ENCODE measurements around the gene UMAD1. TPM values are rescaled to one million over a fixed set of nuclear protein-coding genes. Genes with fewer than 3 reads are reported as not detected.
A peak's percentile ranks its signal among the peaks of the same experiment; 100 is the strongest.

UMAD1 gene
- total and polyA plus RNA-seq, 2 of the 13 experiments (the other 11 are each of a cell fraction or from before 2014, with no cell fraction given): 16.8 to 17.6 TPM

- TF ChIP-seq ZNF704 (CRISPR knock-in tag; IDR thresholded peaks at IDR 0.05; ENCODE audit: borderline replicate concordance) (no peak), ZNF17 (CRISPR knock-in tag; IDR thresholded peaks at IDR 0.05) (no peak), TFDP2 (CRISPR knock-in tag; IDR thresholded peaks at IDR 0.05) (no peak), ZNF414 (CRISPR knock-in tag; IDR thresholded peaks at IDR 0.05) (no peak), ZNF691 (CRISPR knock-in tag; IDR thresholded peaks at IDR 0.05; ENCODE audit: borderline replicate concordance, low read depth) (peak; percentile 67; the same call in 1 of the 2 replicates), RARA (CRISPR knock-in tag; IDR thresholded peaks at IDR 0.05) (0 out of 2 replicates have a peak, but pooled peaks have one; percentile 34), SNRNP70 (IDR thresholded peaks at IDR 0.05; ENCODE audit: low read depth, low read length) (no peak), IRF2 (CRISPR knock-in tag; IDR thresholded peaks at IDR 0.05) (no peak), ZNF564 (CRISPR knock-in tag; IDR thresholded peaks at IDR 0.05) (no peak), ZFP37 (CRISPR knock-in tag; IDR thresholded peaks at IDR 0.05; ENCODE audit: borderline replicate concordance) (no peak), PRDM4 (CRISPR knock-in tag; IDR thresholded peaks at IDR 0.05; ENCODE audit: borderline replicate concordance) (no peak), RARG (CRISPR knock-in tag; IDR thresholded peaks at IDR 0.05; ENCODE audit: low read depth) (no peak), CEBPZ (IDR thresholded peaks at IDR 0.05; ENCODE audit: low read length) (no peak), MBNL3 (CRISPR knock-in tag; conservative IDR thresholded peaks at IDR 0.05) (no peak), ZNF143 (CRISPR knock-in tag; IDR thresholded peaks at IDR 0.05) (no peak), HBP1 (CRISPR knock-in tag; IDR thresholded peaks at IDR 0.05; ENCODE audit: low read depth) (no peak), ZNF275 (CRISPR knock-in tag; IDR thresholded peaks at IDR 0.05; ENCODE audit: borderline replicate concordance) (no peak)
Measured at GRCh38 chr7:7832518-7832917, 192.0 kb downstream of the UMAD1 start (continued).
